Endodermal cell (in vitro differentiated cells): ENCODE data around the gene HPCAL1. TPM values are rescaled to one million over a fixed set of nuclear protein-coding genes. Genes with fewer than 3 reads are reported as not detected.
A peak's percentile ranks its signal among the peaks of the same experiment; 100 is the strongest.

Source experiments
- DNase-seq: peaks from one replicate; pipeline ENCODE4 v3.0.0-alpha.2; 2017
- H3K27ac ChIP-seq: 2 replicates; pipeline ENCODE4 v1.5.1; 2013; ENCODE audit warnings: mild to moderate bottlenecking, low read depth, low read length, moderate library complexity
- H3K27me3 ChIP-seq: 2 replicates; pipeline ENCODE4 v1.6.1; 2013; ENCODE audit warnings: mild to moderate bottlenecking, low read length, moderate library complexity; ENCODE audit not compliant: insufficient read depth, control insufficient read depth, poor library complexity, severe bottlenecking
- H3K36me3 ChIP-seq: 2 replicates; pipeline ENCODE4 v1.7.0; 2013; ENCODE audit warnings: mild to moderate bottlenecking, low read length, moderate library complexity; ENCODE audit not compliant: control insufficient read depth, insufficient read depth
- H3K4me1 ChIP-seq: one replicate; pipeline ENCODE4 v1.7.0; 2013; ENCODE audit warnings: low read length; ENCODE audit not compliant: control insufficient read depth, insufficient read depth
- H3K4me3 ChIP-seq: 2 replicates; pipeline ENCODE4 v1.5.1; 2013; ENCODE audit warnings: mild to moderate bottlenecking, low read length, moderate library complexity
- H3K9ac ChIP-seq: 2 replicates; pipeline ENCODE4 v1.6.1; 2013; ENCODE audit warnings: mild to moderate bottlenecking, low read length, moderate library complexity; ENCODE audit not compliant: poor library complexity, severe bottlenecking; ENCODE audit errors: extremely low read depth
- H3K9me3 ChIP-seq: 2 replicates; pipeline ENCODE4 v1.6.1; 2013; ENCODE audit warnings: mild to moderate bottlenecking, low read length, moderate library complexity; ENCODE audit not compliant: control insufficient read depth
- H3K27ac Mint-ChIP-seq: 2 replicates; pipeline ENCODE4 v1.8.0; 2020; ENCODE audit warnings: mixed read lengths
- H3K27me3 Mint-ChIP-seq: 2 replicates; pipeline ENCODE4 v1.8.0; 2021; ENCODE audit warnings: mild to moderate bottlenecking, mixed read lengths; ENCODE audit not compliant: insufficient read depth
- H3K36me3 Mint-ChIP-seq: 2 replicates; pipeline ENCODE4 v1.8.0; 2020; ENCODE audit warnings: low read depth, mixed read lengths
- H3K4me1 Mint-ChIP-seq: 2 replicates; pipeline ENCODE4 v1.8.0; 2020; ENCODE audit warnings: mixed read lengths
- H3K4me3 Mint-ChIP-seq: 2 replicates; pipeline ENCODE4 v1.8.0; 2020; ENCODE audit warnings: mild to moderate bottlenecking, moderate library complexity, mixed read lengths
- H3K9me3 Mint-ChIP-seq: 2 replicates; pipeline ENCODE4 v1.8.0; 2020; ENCODE audit warnings: mild to moderate bottlenecking, mixed read lengths
- CTCF ChIP-seq: fragments of 200-600 bp; sonication (generic); conservative IDR thresholded peaks from 2 replicates; pipeline ENCODE4 v1.5.0; 2021; ENCODE audit warnings: antibody characterized with exemption, mild to moderate bottlenecking
- WGBS, 2 experiments: methylation state at CpG; one replicate each; pipeline versions ENCODE4 v1.1.5 to v1.1.7; 2013; ENCODE audit warnings: missing lambda C conversion rate in 2 of 2, mixed read lengths in 1 of 2; ENCODE audit not compliant: insufficient coverage in 1 of 2, insufficient read length in 1 of 2; 5-methylcytosine and 5-hydroxymethylcytosine counted together
- total RNA-seq, 2 donors: library from RNA; stranded (reverse); fragmentation: NEBNext Ultra II Directional in 1 of 2; extraction: Animal tissue kit (Norgen Biotek cat#: 25700) in 1 of 2; gene quantifications; 2 replicates in 1 of 2; 3 replicates in 1 of 2; pipeline ENCODE4 v1.2.1, GENCODE V29; 2021

The HPCAL1 gene
- total RNA-seq, 2 donors from 2014 or later = 6.8 to 8.1 TPM

- Histone ChIP-seq H3K9ac (no peak overlapping the region), H3K27me3 (no peaks in the 10 kb centered on the region), H3K27ac (no peak overlapping the region), H3K4me1 (peaks cover 14% of the 10 kb centered on the region), H3K9me3 (peaks cover 10% of the 10 kb centered on the region), H3K36me3 (no peaks in the 10 kb centered on the region), H3K4me3 (no peak overlapping the region)
- Mint-ChIP-seq H3K27ac (no peak overlapping the region), H3K4me1 (peaks cover 29% of the 10 kb centered on the region), H3K27me3 (no peaks in the 10 kb centered on the region), H3K4me3 (no peak overlapping the region), H3K36me3 (peaks cover 6% of the 10 kb centered on the region), H3K9me3 (peaks cover 12% of the 10 kb centered on the region)
- 88 to 94% methylated on average over 3 to 4 of the region's 4 CpGs for WGBS, 2 experiments
- no peak for DNase-seq
- TF ChIP-seq CTCF = no peak
Observed at GRCh38 chr2:10336283-10336682, 33.6 kb downstream of the HPCAL1 start.

DNA sequence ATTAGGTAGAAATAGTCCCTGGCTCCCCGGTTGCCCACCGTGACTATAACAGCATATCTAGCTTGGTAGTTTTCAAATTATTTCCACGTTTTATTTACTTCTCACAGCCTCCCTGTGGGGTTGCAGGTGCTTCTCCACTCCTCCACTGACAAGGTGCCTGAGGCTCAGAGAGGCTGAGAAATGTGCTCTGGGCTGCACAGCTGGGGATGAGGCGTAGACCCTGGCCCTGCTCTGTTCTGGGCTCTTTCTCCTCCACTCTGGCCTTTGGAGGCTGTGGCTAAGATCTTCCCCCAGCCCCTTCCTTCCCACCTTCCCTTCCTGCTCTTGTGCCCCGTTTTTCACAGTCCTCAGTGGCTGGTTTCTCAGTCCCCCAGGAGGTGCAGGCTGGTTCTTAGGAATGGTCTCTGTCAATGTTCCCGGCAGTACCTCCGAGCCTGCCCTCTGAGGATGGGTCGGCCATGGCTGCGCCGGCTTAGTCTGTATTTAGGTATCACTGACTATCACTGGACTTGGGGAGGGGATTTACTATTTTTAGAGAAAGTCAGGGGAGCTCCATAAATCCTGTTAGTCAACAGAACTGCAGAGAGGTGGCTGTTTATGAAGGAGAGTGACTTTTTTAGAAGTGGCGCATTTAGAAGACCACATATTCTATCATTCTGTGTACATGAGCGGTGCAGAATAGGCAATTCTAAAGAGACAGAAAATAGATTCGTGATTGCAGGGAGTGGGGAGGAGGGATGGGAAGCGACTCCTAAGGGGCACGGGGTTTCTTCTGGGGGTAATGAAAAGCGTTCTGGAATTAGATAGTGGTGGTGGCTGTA is 35.0 kb downstream of the HPCAL1 start:
- peaks cover 16% of the 10 kb centered on the region for H3K4me1 Mint-ChIP-seq
- TF ChIP-seq CTCF = no peak
- H3K27me3 Mint-ChIP-seq = no peaks in the 10 kb centered on the region
- peak overlapping the region; percentile 76 for H3K27ac Mint-ChIP-seq
- WGBS, 2 experiments = 89 to 93% methylated on average over 12 to 16 of the region's 16 CpGs
- H3K9ac ChIP-seq = no peak overlapping the region
- no peak overlapping the region for H3K27ac ChIP-seq
- peaks cover 10% of the 10 kb centered on the region for H3K9me3 ChIP-seq
- H3K9me3 Mint-ChIP-seq = peaks cover 12% of the 10 kb centered on the region
- no peak overlapping the region for H3K4me3 ChIP-seq
- DNase-seq = no peak
- H3K4me3 Mint-ChIP-seq = no peak overlapping the region
- H3K36me3 ChIP-seq = no peaks in the 10 kb centered on the region
- peaks cover 6% of the 10 kb centered on the region for H3K36me3 Mint-ChIP-seq
- H3K4me1 ChIP-seq = peaks cover 5% of the 10 kb centered on the region
- H3K27me3 ChIP-seq = no peaks in the 10 kb centered on the region

DNA sequence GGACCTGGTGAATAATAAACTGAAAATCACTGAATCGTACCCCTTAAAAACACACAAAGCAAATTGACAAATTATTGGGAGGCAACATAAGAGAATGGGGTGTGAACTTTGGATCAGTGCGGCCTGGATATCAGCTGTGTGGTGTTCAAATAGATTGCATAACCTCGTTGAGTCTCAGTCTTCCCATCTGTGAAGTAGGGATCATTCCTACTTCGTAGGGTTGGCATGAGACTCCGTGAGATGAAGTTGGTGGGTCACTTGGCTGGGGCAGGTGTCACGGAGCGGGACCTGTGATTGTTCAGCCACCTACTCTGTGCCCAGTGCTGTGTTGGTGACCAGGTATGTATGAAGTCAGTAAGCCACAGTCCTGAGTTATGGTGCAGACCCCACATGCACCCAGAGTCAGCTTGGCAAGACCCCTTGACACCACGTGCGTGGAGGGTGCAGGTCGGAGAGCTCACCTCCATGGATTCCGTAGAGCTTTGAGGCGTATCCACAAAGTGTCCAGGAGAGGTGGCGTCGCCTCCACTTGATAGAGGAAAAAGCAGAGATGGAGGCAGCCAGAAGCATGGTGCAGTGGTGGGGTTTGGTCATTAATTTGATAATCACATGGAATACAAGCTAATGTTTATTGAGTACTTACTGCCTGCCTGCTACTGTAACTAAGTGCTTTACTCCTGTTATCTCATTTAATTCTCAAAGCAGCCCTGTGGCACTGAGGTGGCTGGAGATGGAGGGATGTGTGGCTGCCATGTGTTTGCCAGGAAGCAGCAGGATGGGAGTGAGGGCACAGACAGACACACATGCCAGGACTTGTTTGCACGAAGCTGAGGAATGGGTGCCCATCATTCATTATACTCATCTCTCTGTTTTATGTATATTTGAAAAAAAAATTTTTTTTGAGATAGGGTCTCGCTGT is 35.8 kb downstream of the HPCAL1 start:
- Mint-ChIP-seq H3K27ac (no peak overlapping the region), H3K36me3 (peaks cover 6% of the 10 kb centered on the region), H3K9me3 (peaks cover 12% of the 10 kb centered on the region), H3K4me1 (peaks cover 8% of the 10 kb centered on the region), H3K27me3 (no peaks in the 10 kb centered on the region), H3K4me3 (no peak overlapping the region)
- Histone ChIP-seq H3K4me3 (no peak overlapping the region), H3K9me3 (peaks cover 10% of the 10 kb centered on the region), H3K9ac (no peak overlapping the region), H3K27me3 (no peaks in the 10 kb centered on the region), H3K4me1 (no peaks in the 10 kb centered on the region), H3K27ac (no peak overlapping the region), H3K36me3 (no peaks in the 10 kb centered on the region)
- 95 to 97% methylated on average over 13 to 15 of the region's 16 CpGs for WGBS, 2 experiments
- TF ChIP-seq CTCF = no peak
- no peak for DNase-seq
